ENCODE data around the gene CDCA7L.

GRCh38 chr7:21960922-21961321 lies 15.2 kb upstream of the CDCA7L start:
- no peak for TF ChIP-seq CTCF (IDR thresholded peaks at IDR 0.05; ENCODE audit: insufficient read depth, low read depth, low read length)
- TF ChIP-seq EZH2 (IDR thresholded peaks at IDR 0.05; ENCODE audit: insufficient read depth, low read length) = no peak

Data from astrocyte (in vitro differentiated cells and primary cell).